ENCODE results near the gene ERGIC1.
"Not testable (repeated sequence)": the region's sequence is repeated elsewhere in the genome, so short reads cannot be mapped to it uniquely, and the experiment has no call there.

- not testable (repeated sequence) for TF ChIP-seq EZH2 (IDR thresholded peaks at IDR 0.05; ENCODE audit: low read depth, low read length, severe bottlenecking); CBX5 (IDR thresholded peaks at IDR 0.05; ENCODE audit: low read depth, low read length); CTCF (IDR thresholded peaks at IDR 0.05; ENCODE audit: control extremely low read depth in 1 of 3, insufficient read depth in 1 of 3, low read depth in 1 of 3, low read length in 3 of 3); USF2 (IDR thresholded peaks at IDR 0.05; ENCODE audit: low read length); ATF3 (IDR thresholded peaks at IDR 0.05; ENCODE audit: insufficient read depth, low read depth, low read length); POLR2AphosphoS5 (IDR thresholded peaks at IDR 0.05; ENCODE audit: low read depth, low read length); HDAC2 (IDR thresholded peaks at IDR 0.05; ENCODE audit: borderline replicate concordance in 1 of 2, low read depth in 2 of 2, low read length in 2 of 2)
These were observed 30.1 kb downstream of the ERGIC1 start for GRCh38 chr5:172864171-172864570.
